ENCODE data around the gene TSPAN9. TPM values are rescaled to one million over a fixed set of nuclear protein-coding genes. Genes with fewer than 3 reads are reported as not detected.

Gene TSPAN9
- total RNA-seq, 1 donor from 2014 or later, result 109 TPM

GRCh38 chr12:3117591-3118015 lies 40.4 kb downstream of the TSPAN9 start:
- no peaks in the 10 kb centered on the region for H3K9me3 ChIP-seq
- peaks cover 3 to 22% of the 10 kb centered on the region in 2 donors for H3K4me1 ChIP-seq
- TF ChIP-seq CTCF (IDR thresholded peaks at IDR 0.05), result no peak
- H3K36me3 ChIP-seq, result peaks cover 0 to 5% of the 10 kb centered on the region in 2 donors
- H3K27me3 ChIP-seq, result no peaks in the 10 kb centered on the region
- intact Hi-C loops (cut with DNase I), result no loop called here
- no peak for DNase-seq (ENCODE audit: low spot score in 2 of 2)
- peak overlapping the region; percentile 9 to 69 for H3K27ac ChIP-seq
- no peak overlapping the region for H3K4me3 ChIP-seq

- Histone ChIP-seq H3K27me3 (no peaks in the 10 kb centered on the region), H3K9me3 (peaks cover 0 to 5% of the 10 kb centered on the region in 2 donors), H3K27ac (peak overlapping the region; percentile 83 to 86), H3K4me3 (no peak overlapping the region), H3K4me1 (peaks cover 3 to 29% of the 10 kb centered on the region in 2 donors), H3K36me3 (no peaks in the 10 kb centered on the region)
- no peak for TF ChIP-seq CTCF (IDR thresholded peaks at IDR 0.05)
- intact Hi-C loops (cut with DNase I), result no loop called here
- DNase-seq (ENCODE audit: low spot score in 2 of 2), result no peak
Measured at GRCh38 chr12:3119192-3119755, 42.1 kb downstream of the TSPAN9 start.

GRCh38 chr12:3119756-3120601 lies 42.8 kb downstream of the TSPAN9 start:
- peak overlapping the region; percentile 83 to 86 for H3K27ac ChIP-seq
- intact Hi-C loops (cut with DNase I), result loop anchor here (2.0 kb wide), 1 partner anchor 43 kb away; the partner anchor contains the start of gene TSPAN9
- peaks cover 0 to 12% of the 10 kb centered on the region in 2 donors for H3K9me3 ChIP-seq
- peaks cover 3 to 29% of the 10 kb centered on the region in 2 donors for H3K4me1 ChIP-seq
- peak; percentile 42 to 86 for DNase-seq (ENCODE audit: low spot score in 2 of 2)
- no peaks in the 10 kb centered on the region for H3K27me3 ChIP-seq
- no peak for TF ChIP-seq CTCF (IDR thresholded peaks at IDR 0.05)
- no peaks in the 10 kb centered on the region for H3K36me3 ChIP-seq
- peak overlapping the region in 1 of 2 donors; percentile 36 for H3K4me3 ChIP-seq

GRCh38 chr12:3120701-3121100 lies 43.5 kb downstream of the TSPAN9 start:
- Histone ChIP-seq H3K4me1 (peaks cover 3 to 29% of the 10 kb centered on the region in 2 donors), H3K27ac (peak overlapping the region; percentile 83 to 86)

More at GRCh38 chr12:3120701-3121100, 43.5 kb downstream of the TSPAN9 start:
- no peaks in the 10 kb centered on the region for H3K36me3 ChIP-seq
- no peak for TF ChIP-seq CTCF (IDR thresholded peaks at IDR 0.05)
- H3K4me3 ChIP-seq, result no peak overlapping the region
- intact Hi-C loops (cut with DNase I), result loop anchor here (2.0 kb wide), 1 partner anchor 44 kb away; the partner anchor contains the start of gene TSPAN9
- no peaks in the 10 kb centered on the region for H3K27me3 ChIP-seq
- no peak for DNase-seq (ENCODE audit: low spot score in 2 of 2)
- H3K9me3 ChIP-seq, result peaks cover 0 to 19% of the 10 kb centered on the region in 2 donors

Measured in ascending aorta (tissue), 2 donors.